Subcutaneous abdominal adipose tissue (tissue), 5 donors: Measurements from ENCODE around the gene DENND5A.
"Not testable (repeated sequence)": the region's sequence is repeated elsewhere in the genome, so short reads cannot be mapped to it uniquely, and the experiment has no call there.

ENCODE experiments used
- H3K27ac ChIP-seq: one replicate; pipeline ENCODE4 v1.7.0; 2013; ENCODE audit warnings: low read depth, mild to moderate bottlenecking, inconsistent platforms, low read length, moderate library complexity
- H3K27me3 ChIP-seq, 5 donors: one replicate each; pipeline ENCODE4 v1.7.0; 2013; ENCODE audit warnings: low read length in 5 of 5, inconsistent platforms in 1 of 5; ENCODE audit not compliant: control insufficient read depth in 5 of 5, insufficient read depth in 4 of 5
- H3K36me3 ChIP-seq, 5 donors: one replicate each; pipeline ENCODE4 v1.7.0; 2013; ENCODE audit warnings: low read length in 5 of 5; ENCODE audit not compliant: control insufficient read depth in 5 of 5, insufficient read depth in 5 of 5
- H3K4me1 ChIP-seq, 5 donors: one replicate each; pipeline ENCODE4 v1.7.0; 2013; ENCODE audit warnings: low read length in 5 of 5, mild to moderate bottlenecking in 3 of 5, moderate library complexity in 1 of 5; ENCODE audit not compliant: control insufficient read depth in 5 of 5, insufficient read depth in 5 of 5
- H3K4me3 ChIP-seq, 5 donors: one replicate each; pipeline ENCODE4 v1.7.0; 2013; ENCODE audit warnings: low read length in 5 of 5, low read depth in 1 of 5
- H3K9ac ChIP-seq, 5 donors: one replicate each; pipeline ENCODE4 v1.7.0; 2013; ENCODE audit warnings: low read length in 5 of 5, mild to moderate bottlenecking in 4 of 5, moderate library complexity in 3 of 5
- H3K9me3 ChIP-seq, 5 donors: one replicate each; pipeline ENCODE4 v1.7.0; 2013; ENCODE audit warnings: low read length in 5 of 5; ENCODE audit not compliant: control insufficient read depth in 5 of 5
- donor health status: healthy.
- donor health status: healthy.
- donor health status: healthy.
- donor health status: healthy.
- donor health status: healthy.

Gene DENND5A

DNA sequence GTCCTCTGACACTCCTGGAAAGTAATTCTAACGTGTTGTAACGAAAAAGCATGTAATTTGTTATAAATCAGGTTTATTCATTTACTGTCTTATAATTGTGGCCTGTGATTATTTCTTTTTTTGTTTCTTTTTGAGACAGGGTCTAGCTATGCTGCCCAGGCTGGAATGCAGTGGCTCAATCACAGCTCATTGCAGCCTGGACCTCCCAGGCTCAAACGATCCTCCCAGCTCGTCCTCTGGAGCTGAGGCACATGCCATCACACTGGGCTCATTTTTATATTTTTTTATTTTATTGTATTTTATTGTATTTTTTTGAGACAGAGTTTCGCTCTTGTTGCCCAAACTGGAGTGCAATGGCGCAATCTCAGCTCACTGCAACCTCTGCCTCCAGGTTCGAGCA lies 15.9 kb downstream of the DENND5A start:
- Histone ChIP-seq H3K4me3 (no peak overlapping the region), H3K9ac (no peak overlapping the region), H3K9me3 (no peaks in the 10 kb centered on the region), H3K4me1 (peaks cover 0 to 30% (median 9%) of the 10 kb centered on the region in 5 donors), H3K36me3 (peaks cover 0 to 4% (median 0%) of the 10 kb centered on the region in 5 donors), H3K27me3 (no peaks in the 10 kb centered on the region), H3K27ac (no peak overlapping the region)

DNA sequence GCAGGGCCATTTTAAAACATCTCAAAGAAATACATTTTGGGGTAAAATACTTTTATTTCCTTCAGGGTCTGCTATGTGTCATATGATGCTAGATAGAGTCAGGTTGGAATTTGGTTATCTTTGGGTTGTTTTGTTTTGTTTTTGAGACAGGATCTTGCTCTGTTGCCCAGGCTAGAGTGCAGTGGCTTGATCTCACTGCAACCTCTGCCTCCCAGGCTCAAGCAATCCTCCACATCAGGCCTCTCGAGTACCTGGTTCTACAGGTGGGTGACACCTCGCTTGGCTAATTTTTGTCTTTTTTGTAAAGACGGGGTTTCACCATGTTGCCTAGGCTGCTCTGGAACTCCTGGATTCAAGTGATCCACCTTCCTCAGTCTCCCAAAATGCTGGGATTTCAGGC lies 17.3 kb downstream of the DENND5A start:
- H3K27me3 ChIP-seq, result no peaks in the 10 kb centered on the region
- no peak overlapping the region for H3K9ac ChIP-seq
- no peak overlapping the region for H3K4me3 ChIP-seq
- H3K4me1 ChIP-seq, result peaks cover 0 to 23% (median 9%) of the 10 kb centered on the region in 5 donors
- H3K9me3 ChIP-seq, result no peaks in the 10 kb centered on the region
- H3K27ac ChIP-seq, result no peak overlapping the region
- H3K36me3 ChIP-seq, result no peaks in the 10 kb centered on the region

DNA sequence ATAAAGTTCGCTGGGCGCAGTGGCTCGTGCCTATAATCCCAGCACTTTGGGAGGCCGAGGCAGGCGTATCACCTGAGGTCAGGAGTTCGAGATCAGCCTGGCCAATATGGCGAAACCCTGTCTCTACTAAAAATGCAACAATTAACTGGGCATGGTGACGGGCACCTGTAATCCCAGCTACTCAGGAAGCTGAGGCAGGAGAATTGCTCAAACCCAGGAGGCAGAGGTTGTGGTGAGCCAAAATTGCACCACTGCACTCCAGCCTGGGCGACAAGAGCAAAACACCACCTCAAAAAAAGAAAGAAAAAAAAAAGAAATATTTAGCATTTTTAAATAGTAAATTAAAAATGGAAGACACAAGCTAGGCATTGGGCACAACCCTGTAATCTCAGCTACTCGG lies 28.9 kb downstream of the DENND5A start:
- H3K27me3 ChIP-seq, H3K4me3 ChIP-seq, H3K36me3 ChIP-seq, H3K9me3 ChIP-seq, H3K9ac ChIP-seq, H3K27ac ChIP-seq: not testable (repeated sequence)
- H3K4me1 ChIP-seq, result peaks cover 0 to 11% (median 8%) of the 10 kb centered on the region in 5 donors

DNA sequence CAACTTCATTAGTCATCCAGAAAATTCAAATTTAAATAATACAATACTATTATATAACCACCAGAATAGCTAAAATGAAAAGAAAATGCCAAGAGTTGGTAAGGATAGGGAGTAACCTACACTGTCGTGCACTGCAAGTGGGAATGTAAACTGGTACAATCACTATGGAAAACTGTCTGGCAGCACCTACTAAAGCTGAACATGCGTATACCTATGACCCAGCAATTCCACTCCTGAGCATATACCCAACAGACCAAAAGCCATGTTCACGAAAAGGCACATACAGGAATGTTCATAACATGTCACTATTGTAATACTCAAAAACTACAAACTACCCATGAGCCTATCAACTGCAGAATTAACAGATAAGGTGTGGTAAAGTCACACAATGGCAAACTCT lies 32.7 kb downstream of the DENND5A start:
- Histone ChIP-seq H3K36me3 (no peaks in the 10 kb centered on the region), H3K4me3 (no peak overlapping the region), H3K4me1 (peaks cover 4 to 31% (median 20%) of the 10 kb centered on the region in 5 donors), H3K9me3 (no peaks in the 10 kb centered on the region), H3K27ac (no peak overlapping the region), H3K9ac (no peak overlapping the region), H3K27me3 (no peaks in the 10 kb centered on the region)

DNA sequence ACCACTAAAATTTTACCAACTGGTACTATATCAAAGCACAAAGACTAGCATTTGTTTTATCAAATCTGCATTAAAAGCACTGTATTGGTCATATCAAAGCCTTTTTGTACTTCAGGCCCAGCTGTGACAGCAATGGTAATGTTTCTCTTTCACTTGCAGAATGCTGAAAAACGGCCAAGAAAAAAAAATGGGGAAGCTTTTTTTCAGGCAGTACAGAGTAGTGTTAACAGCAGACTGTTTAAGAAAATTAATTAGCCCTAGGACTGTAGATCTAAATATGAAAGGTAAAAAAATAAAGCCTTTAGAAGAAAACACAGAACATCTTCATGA lies 33.3 kb downstream of the DENND5A start:
- no peaks in the 10 kb centered on the region for H3K9me3 ChIP-seq
- peaks cover 4 to 31% (median 20%) of the 10 kb centered on the region in 5 donors for H3K4me1 ChIP-seq
- H3K9ac ChIP-seq, result peak overlapping the region in 3 of 5 donors; percentile 45 to 59 (median 59)
- H3K27me3 ChIP-seq, result no peaks in the 10 kb centered on the region
- peak overlapping the region; percentile 14 for H3K27ac ChIP-seq
- peak overlapping the region in 3 of 5 donors; percentile 42 to 53 (median 50) for H3K4me3 ChIP-seq
- H3K36me3 ChIP-seq, result no peaks in the 10 kb centered on the region

DNA sequence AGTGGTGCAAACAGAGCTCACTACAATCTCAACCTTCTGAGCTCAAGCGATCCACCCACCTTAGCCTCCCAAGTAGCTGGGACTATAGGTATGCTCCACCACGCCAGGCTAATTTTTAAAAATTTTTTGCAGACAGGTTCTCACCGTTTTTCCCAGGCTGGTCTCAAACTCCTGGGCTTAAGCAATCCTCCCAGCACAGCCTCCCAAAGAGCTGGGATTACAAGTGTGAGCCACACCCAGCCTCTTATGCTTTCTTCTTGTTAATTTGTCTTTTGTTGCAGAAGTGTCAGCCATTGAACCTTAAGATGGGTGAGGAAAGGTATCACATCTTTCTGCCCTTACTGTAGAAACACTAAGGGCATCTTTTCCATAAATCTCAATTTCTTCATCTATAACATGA lies 34.9 kb downstream of the DENND5A start:
- H3K36me3 ChIP-seq, result no peaks in the 10 kb centered on the region
- no peak overlapping the region for H3K9ac ChIP-seq
- H3K27me3 ChIP-seq, result no peaks in the 10 kb centered on the region
- peaks cover 4 to 31% (median 20%) of the 10 kb centered on the region in 5 donors for H3K4me1 ChIP-seq
- H3K4me3 ChIP-seq, result no peak overlapping the region
- no peaks in the 10 kb centered on the region for H3K9me3 ChIP-seq
- peak overlapping the region; percentile 14 for H3K27ac ChIP-seq

DNA sequence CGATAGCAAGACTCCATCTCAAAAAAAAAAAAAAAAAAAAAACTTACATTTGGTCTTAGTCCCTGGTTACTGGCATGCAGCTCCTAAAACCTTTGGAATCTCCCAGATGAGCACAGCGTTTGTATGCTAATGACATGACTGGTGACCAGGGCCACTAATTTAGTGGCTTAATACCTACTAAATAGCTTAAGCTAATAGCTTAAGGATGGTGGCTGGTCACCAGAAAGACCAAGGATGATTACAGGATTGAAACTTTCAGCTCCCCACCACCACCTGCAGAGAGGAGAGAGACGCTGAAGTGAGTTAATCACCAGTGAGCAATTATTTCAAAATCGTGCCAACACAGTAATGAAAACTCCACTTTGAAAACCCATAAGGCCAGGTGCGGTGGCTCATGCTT lies 37.1 kb downstream of the DENND5A start:
- H3K36me3 ChIP-seq, result no peaks in the 10 kb centered on the region
- H3K9me3 ChIP-seq, result no peaks in the 10 kb centered on the region
- H3K4me3 ChIP-seq, result no peak overlapping the region
- H3K27ac ChIP-seq, result no peak overlapping the region
- peaks cover 4 to 31% (median 20%) of the 10 kb centered on the region in 5 donors for H3K4me1 ChIP-seq
- no peak overlapping the region for H3K9ac ChIP-seq
- no peaks in the 10 kb centered on the region for H3K27me3 ChIP-seq

DNA sequence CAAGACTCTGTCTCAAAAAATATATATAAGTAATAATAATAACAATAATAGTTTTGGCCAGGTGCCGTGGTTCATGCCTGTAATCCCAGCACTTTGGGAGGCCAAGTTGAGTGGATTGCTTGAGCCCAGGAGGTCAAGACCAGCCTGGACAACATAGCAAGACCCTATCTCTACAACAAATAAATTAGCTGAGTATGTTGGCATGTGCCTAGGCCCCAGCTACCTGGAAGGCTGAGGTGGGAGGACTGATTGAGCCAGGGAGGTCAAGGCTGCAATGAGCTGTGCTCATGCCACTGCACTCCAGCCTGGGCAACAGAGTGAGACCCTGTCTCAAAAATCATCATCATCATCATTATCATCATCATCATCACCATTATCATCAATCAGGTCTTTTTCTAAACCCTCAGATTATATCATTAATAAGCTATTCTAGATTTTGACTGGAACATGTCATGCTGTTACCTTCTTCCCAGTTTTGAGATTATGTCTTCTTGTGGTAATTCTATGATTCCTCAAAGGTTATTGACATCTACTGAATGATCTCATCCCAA lies 39.3 kb downstream of the DENND5A start:
- Histone ChIP-seq H3K27ac (no peak overlapping the region), H3K27me3 (no peaks in the 10 kb centered on the region), H3K4me1 (peaks cover 1 to 18% (median 12%) of the 10 kb centered on the region in 5 donors)

DNA sequence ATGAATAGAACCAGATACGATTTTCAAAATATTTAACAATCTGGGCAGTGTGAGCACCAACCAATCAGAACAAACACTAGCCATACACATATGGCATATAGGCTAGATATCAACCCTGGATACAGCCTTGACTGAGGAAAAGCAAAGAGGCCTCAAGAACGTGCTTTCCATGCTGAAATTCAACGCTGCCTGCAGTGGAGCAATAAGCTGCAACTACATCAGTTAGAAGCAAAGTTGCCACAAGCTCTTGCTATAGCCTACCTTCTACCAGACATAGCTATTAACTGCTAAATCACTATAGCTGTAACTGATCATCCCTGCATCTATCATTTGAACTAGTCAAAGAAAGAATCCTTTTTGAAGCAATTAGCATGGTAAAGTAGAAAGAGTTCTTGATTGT lies 42.5 kb downstream of the DENND5A start:
- Histone ChIP-seq H3K9me3 (no peaks in the 10 kb centered on the region), H3K9ac (no peak overlapping the region), H3K4me1 (peaks cover 2 to 11% (median 4%) of the 10 kb centered on the region in 5 donors), H3K27me3 (no peaks in the 10 kb centered on the region), H3K4me3 (no peak overlapping the region), H3K36me3 (no peaks in the 10 kb centered on the region), H3K27ac (no peak overlapping the region)

More for the DNA sequence above, 39.3 kb downstream of the DENND5A start:
- Histone ChIP-seq H3K4me3 (no peak overlapping the region), H3K9ac (no peak overlapping the region), H3K9me3 (no peaks in the 10 kb centered on the region), H3K36me3 (no peaks in the 10 kb centered on the region)

DNA sequence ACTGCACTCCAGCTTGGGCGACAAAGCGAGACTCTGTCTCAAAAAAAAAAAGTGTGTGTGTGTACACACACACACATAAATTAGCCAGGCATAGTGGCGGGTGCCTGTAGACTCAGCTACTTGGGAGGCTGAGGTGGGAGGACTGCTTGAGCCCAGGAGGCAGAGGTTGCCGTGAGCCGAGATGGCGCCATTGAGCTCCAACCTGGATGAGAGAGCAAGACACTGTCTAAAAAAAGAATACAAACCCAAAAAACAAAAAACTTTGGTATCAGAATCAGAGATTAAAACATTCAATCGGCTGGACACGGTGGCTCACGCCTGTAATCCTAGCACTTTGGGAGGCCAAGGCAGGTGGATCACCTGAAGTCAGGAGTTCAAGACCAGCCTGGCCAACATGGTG lies 44.3 kb downstream of the DENND5A start:
- H3K27me3 ChIP-seq, H3K27ac ChIP-seq, H3K9ac ChIP-seq, H3K36me3 ChIP-seq, H3K9me3 ChIP-seq, H3K4me3 ChIP-seq: not testable (repeated sequence)
- peaks cover 3 to 11% (median 7%) of the 10 kb centered on the region in 5 donors for H3K4me1 ChIP-seq
